ENCODE results near the gene EGFR.

EGFR gene

GRCh38 chr7:55124989-55125875 is 106.4 kb downstream of the EGFR start:
- no peak for DNase-seq (ENCODE audit: low read depth, low spot score)

- DNase-seq (ENCODE audit: low read depth, low spot score), result no peak
Observed at GRCh38 chr7:55127135-55127551, 108.3 kb downstream of the EGFR start.

GRCh38 chr7:55127622-55128081 is 108.8 kb downstream of the EGFR start:
- DNase-seq (ENCODE audit: low read depth, low spot score), result peak; percentile 81

- no peak for DNase-seq (ENCODE audit: low read depth, low spot score)
Observed at GRCh38 chr7:55128693-55129394, 110.0 kb downstream of the EGFR start.

- no peak for DNase-seq (ENCODE audit: low read depth, low spot score)
Observed at GRCh38 chr7:55129541-55130394, 111.0 kb downstream of the EGFR start.

GRCh38 chr7:55130395-55131141 is 111.8 kb downstream of the EGFR start:
- DNase-seq (ENCODE audit: low read depth, low spot score), result peak; percentile 83

GRCh38 chr7:55131142-55131929 is 112.5 kb downstream of the EGFR start:
- no peak for DNase-seq (ENCODE audit: low read depth, low spot score)

- DNase-seq (ENCODE audit: low read depth, low spot score), result no peak
Observed at GRCh38 chr7:55132550-55132889, 113.7 kb downstream of the EGFR start.

GRCh38 chr7:55132890-55133551 is 114.2 kb downstream of the EGFR start:
- DNase-seq (ENCODE audit: low read depth, low spot score), result peak; percentile 70

GRCh38 chr7:55133630-55134358 is 115.0 kb downstream of the EGFR start:
- DNase-seq (ENCODE audit: low read depth, low spot score), result peak; percentile 61

GRCh38 chr7:55134359-55134725 is 115.5 kb downstream of the EGFR start:
- DNase-seq (ENCODE audit: low read depth, low spot score), result no peak

- DNase-seq (ENCODE audit: low read depth, low spot score), result no peak
Observed at GRCh38 chr7:55134786-55135185, 116.0 kb downstream of the EGFR start.

GRCh38 chr7:55135462-55135861 is 116.6 kb downstream of the EGFR start:
- no peak for DNase-seq (ENCODE audit: low read depth, low spot score)

GRCh38 chr7:55138663-55139062 is 119.8 kb downstream of the EGFR start:
- DNase-seq (ENCODE audit: low read depth, low spot score), result no peak

GRCh38 chr7:55140221-55140940 is 121.6 kb downstream of the EGFR start:
- DNase-seq (ENCODE audit: low read depth, low spot score), result no peak

- DNase-seq (ENCODE audit: low read depth, low spot score), result no peak
Observed at GRCh38 chr7:55140941-55141278, 122.1 kb downstream of the EGFR start.

GRCh38 chr7:55142919-55143600 is 124.2 kb downstream of the EGFR start:
- DNase-seq (ENCODE audit: low read depth, low spot score), result no peak
